Osteoblast (primary cell): Measurements from ENCODE around the gene PRKAG2. TPM values are rescaled to one million over a fixed set of nuclear protein-coding genes. Genes with fewer than 3 reads are reported as not detected.

Source experiments
- DNase-seq: peaks from one replicate; pipeline ENCODE4 v3.0.0; 2011; ENCODE audit warnings: low spot score, mixed read lengths; ENCODE audit not compliant: insufficient read length; ENCODE audit errors: missing footprints
- H2AFZ ChIP-seq: 2 replicates; pipeline ENCODE4 v1.6.0; 2011; ENCODE audit warnings: mild to moderate bottlenecking, low read length
- H3K27ac ChIP-seq: 2 replicates; pipeline ENCODE4 v1.5.1; 2011; ENCODE audit warnings: mild to moderate bottlenecking, low read depth, low read length, moderate library complexity
- H3K27me3 ChIP-seq: 2 replicates; pipeline ENCODE4 v1.6.0; 2012; ENCODE audit warnings: mild to moderate bottlenecking, control low read depth, inconsistent platforms, low read length, moderate library complexity; ENCODE audit not compliant: insufficient read depth
- H3K36me3 ChIP-seq: 2 replicates; pipeline ENCODE4 v1.5.1; 2011; ENCODE audit warnings: mild to moderate bottlenecking, low read length, control low read depth, moderate library complexity; ENCODE audit not compliant: insufficient read depth
- H3K4me1 ChIP-seq: 2 replicates; pipeline ENCODE4 v1.5.1; 2011; ENCODE audit warnings: mild to moderate bottlenecking, low read length, control low read depth, moderate library complexity; ENCODE audit not compliant: insufficient read depth
- H3K4me2 ChIP-seq: 2 replicates; pipeline ENCODE4 v1.6.0; 2011; ENCODE audit warnings: mild to moderate bottlenecking, low read length; ENCODE audit not compliant: insufficient read depth
- H3K4me3 ChIP-seq: fragments of 200-600 bp; sonication (generic); 3 replicates; pipeline ENCODE4 v1.5.1; 2012; ENCODE audit warnings: mild to moderate bottlenecking, low read length, inconsistent platforms; ENCODE audit not compliant: insufficient read depth
- H3K79me2 ChIP-seq: 2 replicates; pipeline ENCODE4 v1.6.0; 2012; ENCODE audit warnings: mild to moderate bottlenecking, low read length, control low read depth, inconsistent platforms; ENCODE audit not compliant: insufficient read depth
- H3K9me3 ChIP-seq: 2 replicates; pipeline ENCODE4 v1.5.1; 2011; ENCODE audit warnings: low read depth, low read length, control low read depth
- H4K20me1 ChIP-seq: 2 replicates; pipeline ENCODE4 v1.6.0; 2012; ENCODE audit warnings: mild to moderate bottlenecking, low read length, control low read depth; ENCODE audit not compliant: insufficient read depth
- CTCF ChIP-seq: IDR thresholded peaks from 2 replicates; pipeline ENCODE4 v1.5.1; 2011; ENCODE audit warnings: mild to moderate bottlenecking, low read depth, low read length, moderate library complexity; ENCODE audit errors: extremely low read depth
- total RNA-seq: library from RNA; depleted of rRNA; stranded (reverse); fragments of >200 nt; gene quantifications from 2 replicates; pipeline ENCODE4 v1.2.3, GENCODE V29; 2012

The PRKAG2 gene
- total RNA-seq, 1 donor = 20.6 TPM

GRCh38 chr7:151699147-151699927 lies 177.6 kb downstream of the PRKAG2 start:
- Histone ChIP-seq H3K9me3 (no peaks in the 10 kb centered on the region), H3K4me3 (no peak overlapping the region), H3K4me2 (peak overlapping the region; percentile 0), H4K20me1 (no peaks in the 10 kb centered on the region), H3K4me1 (peaks cover 18% of the 10 kb centered on the region), H3K36me3 (no peaks in the 10 kb centered on the region), H3K27me3 (no peaks in the 10 kb centered on the region), H3K79me2 (no peaks in the 10 kb centered on the region), H3K27ac (peak overlapping the region; percentile 56), H2AFZ (peak overlapping the region; percentile 65)
- DNase-seq = peak; percentile 94
- TF ChIP-seq CTCF = no peak

GRCh38 chr7:151697942-151698341 lies 179.0 kb downstream of the PRKAG2 start:
- peak; percentile 25 for DNase-seq

GRCh38 chr7:151697515-151697895 lies 179.4 kb downstream of the PRKAG2 start:
- no peaks in the 10 kb centered on the region for H3K36me3 ChIP-seq
- H3K27me3 ChIP-seq = no peaks in the 10 kb centered on the region
- no peak overlapping the region for H3K27ac ChIP-seq
- H3K79me2 ChIP-seq = no peaks in the 10 kb centered on the region
- no peak overlapping the region for H3K4me3 ChIP-seq
- no peak for TF ChIP-seq CTCF
- no peak overlapping the region for H2AFZ ChIP-seq
- DNase-seq = peak; percentile 13
- H3K4me2 ChIP-seq = no peak overlapping the region
- no peaks in the 10 kb centered on the region for H4K20me1 ChIP-seq
- no peaks in the 10 kb centered on the region for H3K9me3 ChIP-seq
- H3K4me1 ChIP-seq = peaks cover 18% of the 10 kb centered on the region

More at GRCh38 chr7:151697942-151698341, 179.0 kb downstream of the PRKAG2 start:
- Histone ChIP-seq H3K36me3 (no peaks in the 10 kb centered on the region), H3K4me1 (peaks cover 18% of the 10 kb centered on the region), H3K9me3 (no peaks in the 10 kb centered on the region), H4K20me1 (no peaks in the 10 kb centered on the region), H3K27ac (no peak overlapping the region), H3K4me3 (no peak overlapping the region), H3K4me2 (no peak overlapping the region), H2AFZ (no peak overlapping the region), H3K27me3 (no peaks in the 10 kb centered on the region), H3K79me2 (no peaks in the 10 kb centered on the region)
- no peak for TF ChIP-seq CTCF

GRCh38 chr7:151696721-151697514 lies 180.0 kb downstream of the PRKAG2 start:
- H3K36me3 ChIP-seq = no peaks in the 10 kb centered on the region
- no peaks in the 10 kb centered on the region for H3K9me3 ChIP-seq
- H4K20me1 ChIP-seq = no peaks in the 10 kb centered on the region
- no peak overlapping the region for H3K4me2 ChIP-seq
- peak; percentile 29 for DNase-seq
- H3K4me3 ChIP-seq = no peak overlapping the region
- no peaks in the 10 kb centered on the region for H3K79me2 ChIP-seq
- no peaks in the 10 kb centered on the region for H3K27me3 ChIP-seq
- no peak overlapping the region for H2AFZ ChIP-seq
- H3K27ac ChIP-seq = no peak overlapping the region
- peaks cover 18% of the 10 kb centered on the region for H3K4me1 ChIP-seq
- no peak for TF ChIP-seq CTCF
